Measurements from ENCODE around the gene PIK3R4.

Gene PIK3R4

GRCh38 chr3:130737622-130738021, 9.0 kb downstream of the PIK3R4 start:
- Histone ChIP-seq H3K9ac (ENCODE audit: low read length) (no peak overlapping the region), H3K9me3 (ENCODE audit: control insufficient read depth, low read length) (no peaks in the 10 kb centered on the region), H3K4me3 (ENCODE audit: low read length) (no peak overlapping the region), H3K27me3 (ENCODE audit: control insufficient read depth, insufficient read depth, low read length) (no peaks in the 10 kb centered on the region), H3K36me3 (ENCODE audit: control insufficient read depth, insufficient read depth, low read length) (no peaks in the 10 kb centered on the region), H3K4me1 (ENCODE audit: control insufficient read depth, insufficient read depth, low read length) (peaks cover 12% of the 10 kb centered on the region)

- H3K4me1 ChIP-seq (ENCODE audit: control insufficient read depth, insufficient read depth, low read length), result peaks cover 12% of the 10 kb centered on the region
- no peaks in the 10 kb centered on the region for H3K36me3 ChIP-seq (ENCODE audit: control insufficient read depth, insufficient read depth, low read length)
- no peak overlapping the region for H3K9ac ChIP-seq (ENCODE audit: low read length)
- no peaks in the 10 kb centered on the region for H3K27me3 ChIP-seq (ENCODE audit: control insufficient read depth, insufficient read depth, low read length)
- no peak overlapping the region for H3K4me3 ChIP-seq (ENCODE audit: low read length)
- no peaks in the 10 kb centered on the region for H3K9me3 ChIP-seq (ENCODE audit: control insufficient read depth, low read length)
Observed at GRCh38 chr3:130733236-130733875, 13.3 kb downstream of the PIK3R4 start.

- Histone ChIP-seq H3K9me3 (ENCODE audit: control insufficient read depth, low read length) (no peaks in the 10 kb centered on the region), H3K36me3 (ENCODE audit: control insufficient read depth, insufficient read depth, low read length) (no peaks in the 10 kb centered on the region), H3K27me3 (ENCODE audit: control insufficient read depth, insufficient read depth, low read length) (no peaks in the 10 kb centered on the region), H3K4me3 (ENCODE audit: low read length) (no peak overlapping the region), H3K4me1 (ENCODE audit: control insufficient read depth, insufficient read depth, low read length) (peaks cover 12% of the 10 kb centered on the region), H3K9ac (ENCODE audit: low read length) (no peak overlapping the region)
Observed at GRCh38 chr3:130732501-130732900, 14.1 kb downstream of the PIK3R4 start.

- Histone ChIP-seq H3K4me1 (ENCODE audit: control insufficient read depth, insufficient read depth, low read length) (peaks cover 12% of the 10 kb centered on the region), H3K4me3 (ENCODE audit: low read length) (no peak overlapping the region), H3K36me3 (ENCODE audit: control insufficient read depth, insufficient read depth, low read length) (no peaks in the 10 kb centered on the region), H3K9ac (ENCODE audit: low read length) (no peak overlapping the region), H3K27me3 (ENCODE audit: control insufficient read depth, insufficient read depth, low read length) (no peaks in the 10 kb centered on the region), H3K9me3 (ENCODE audit: control insufficient read depth, low read length) (no peaks in the 10 kb centered on the region)
Observed at GRCh38 chr3:130731817-130732216, 14.8 kb downstream of the PIK3R4 start.

- Histone ChIP-seq H3K36me3 (ENCODE audit: control insufficient read depth, insufficient read depth, low read length) (no peaks in the 10 kb centered on the region), H3K27me3 (ENCODE audit: control insufficient read depth, insufficient read depth, low read length) (no peaks in the 10 kb centered on the region), H3K4me3 (ENCODE audit: low read length) (no peak overlapping the region), H3K4me1 (ENCODE audit: control insufficient read depth, insufficient read depth, low read length) (peaks cover 9% of the 10 kb centered on the region), H3K9me3 (ENCODE audit: control insufficient read depth, low read length) (no peaks in the 10 kb centered on the region), H3K9ac (ENCODE audit: low read length) (no peak overlapping the region)
Observed at GRCh38 chr3:130729154-130729553, 17.5 kb downstream of the PIK3R4 start.

GRCh38 chr3:130728037-130728436, 18.6 kb downstream of the PIK3R4 start:
- no peaks in the 10 kb centered on the region for H3K4me1 ChIP-seq (ENCODE audit: control insufficient read depth, insufficient read depth, low read length)
- H3K4me3 ChIP-seq (ENCODE audit: low read length), result no peak overlapping the region
- no peaks in the 10 kb centered on the region for H3K27me3 ChIP-seq (ENCODE audit: control insufficient read depth, insufficient read depth, low read length)
- no peaks in the 10 kb centered on the region for H3K9me3 ChIP-seq (ENCODE audit: control insufficient read depth, low read length)
- H3K9ac ChIP-seq (ENCODE audit: low read length), result no peak overlapping the region
- H3K36me3 ChIP-seq (ENCODE audit: control insufficient read depth, insufficient read depth, low read length), result no peaks in the 10 kb centered on the region

- H3K9me3 ChIP-seq (ENCODE audit: control insufficient read depth, low read length), result no peaks in the 10 kb centered on the region
- no peak overlapping the region for H3K9ac ChIP-seq (ENCODE audit: low read length)
- H3K4me3 ChIP-seq (ENCODE audit: low read length), result no peak overlapping the region
- no peaks in the 10 kb centered on the region for H3K27me3 ChIP-seq (ENCODE audit: control insufficient read depth, insufficient read depth, low read length)
- no peaks in the 10 kb centered on the region for H3K4me1 ChIP-seq (ENCODE audit: control insufficient read depth, insufficient read depth, low read length)
- H3K36me3 ChIP-seq (ENCODE audit: control insufficient read depth, insufficient read depth, low read length), result no peaks in the 10 kb centered on the region
Observed at GRCh38 chr3:130725746-130726145, 20.9 kb downstream of the PIK3R4 start.

- Histone ChIP-seq H3K4me1 (ENCODE audit: control insufficient read depth, insufficient read depth, low read length) (no peaks in the 10 kb centered on the region), H3K27me3 (ENCODE audit: control insufficient read depth, insufficient read depth, low read length) (no peaks in the 10 kb centered on the region), H3K9ac (ENCODE audit: low read length) (no peak overlapping the region), H3K36me3 (ENCODE audit: control insufficient read depth, insufficient read depth, low read length) (no peaks in the 10 kb centered on the region), H3K9me3 (ENCODE audit: control insufficient read depth, low read length) (no peaks in the 10 kb centered on the region), H3K4me3 (ENCODE audit: low read length) (no peak overlapping the region)
Observed at GRCh38 chr3:130715616-130716015, 31.0 kb downstream of the PIK3R4 start.

GRCh38 chr3:130712718-130713423, 33.8 kb downstream of the PIK3R4 start:
- H3K4me1 ChIP-seq (ENCODE audit: control insufficient read depth, insufficient read depth, low read length), result no peaks in the 10 kb centered on the region
- no peaks in the 10 kb centered on the region for H3K9me3 ChIP-seq (ENCODE audit: control insufficient read depth, low read length)
- no peak overlapping the region for H3K4me3 ChIP-seq (ENCODE audit: low read length)
- H3K27me3 ChIP-seq (ENCODE audit: control insufficient read depth, insufficient read depth, low read length), result no peaks in the 10 kb centered on the region
- no peak overlapping the region for H3K9ac ChIP-seq (ENCODE audit: low read length)
- H3K36me3 ChIP-seq (ENCODE audit: control insufficient read depth, insufficient read depth, low read length), result no peaks in the 10 kb centered on the region

GRCh38 chr3:130711565-130712324, 34.9 kb downstream of the PIK3R4 start:
- no peak overlapping the region for H3K9ac ChIP-seq (ENCODE audit: low read length)
- H3K9me3 ChIP-seq (ENCODE audit: control insufficient read depth, low read length), result no peaks in the 10 kb centered on the region
- no peaks in the 10 kb centered on the region for H3K4me1 ChIP-seq (ENCODE audit: control insufficient read depth, insufficient read depth, low read length)
- no peaks in the 10 kb centered on the region for H3K36me3 ChIP-seq (ENCODE audit: control insufficient read depth, insufficient read depth, low read length)
- no peaks in the 10 kb centered on the region for H3K27me3 ChIP-seq (ENCODE audit: control insufficient read depth, insufficient read depth, low read length)
- no peak overlapping the region for H3K4me3 ChIP-seq (ENCODE audit: low read length)

GRCh38 chr3:130709671-130710070, 37.0 kb downstream of the PIK3R4 start:
- H3K4me3 ChIP-seq (ENCODE audit: low read length), result no peak overlapping the region
- H3K27me3 ChIP-seq (ENCODE audit: control insufficient read depth, insufficient read depth, low read length), result no peaks in the 10 kb centered on the region
- no peaks in the 10 kb centered on the region for H3K9me3 ChIP-seq (ENCODE audit: control insufficient read depth, low read length)
- H3K36me3 ChIP-seq (ENCODE audit: control insufficient read depth, insufficient read depth, low read length), result no peaks in the 10 kb centered on the region
- no peaks in the 10 kb centered on the region for H3K4me1 ChIP-seq (ENCODE audit: control insufficient read depth, insufficient read depth, low read length)
- no peak overlapping the region for H3K9ac ChIP-seq (ENCODE audit: low read length)

GRCh38 chr3:130707902-130708601, 38.6 kb downstream of the PIK3R4 start:
- H3K9me3 ChIP-seq (ENCODE audit: control insufficient read depth, low read length), result no peaks in the 10 kb centered on the region
- no peaks in the 10 kb centered on the region for H3K27me3 ChIP-seq (ENCODE audit: control insufficient read depth, insufficient read depth, low read length)
- no peaks in the 10 kb centered on the region for H3K36me3 ChIP-seq (ENCODE audit: control insufficient read depth, insufficient read depth, low read length)
- no peak overlapping the region for H3K9ac ChIP-seq (ENCODE audit: low read length)
- H3K4me1 ChIP-seq (ENCODE audit: control insufficient read depth, insufficient read depth, low read length), result no peaks in the 10 kb centered on the region
- H3K4me3 ChIP-seq (ENCODE audit: low read length), result no peak overlapping the region
